Panc1 (cell line): ENCODE results near the gene HKDC1. TPM values are rescaled to one million over a fixed set of nuclear protein-coding genes. Genes with fewer than 3 reads are reported as not detected.

Experiments
- ATAC-seq: fragments of 200-7000 bp; cut with Tn5 transposase; 2 replicates; pipeline ENCODE4 v1.9.1; 2020; ENCODE audit warnings: mild to moderate bottlenecking, moderate library complexity
- BruUV-seq: library from RNA; stranded (reverse); fragments of 400-500 nt; replicated peaks from 2 replicates; lab custom pipeline; 2021; lab: Mats Ljungman, UMichigan
- CTCF ChIA-PET: fragments of 300-600 bp; sonication (Branson Sonifier 250); formaldehyde crosslinking; loops from one replicate; lab custom pipeline; 2022; ENCODE audit warnings: antibody characterized with exemption; lab: Charles Lee
- POLR2A ChIA-PET: fragments of 300-600 bp; sonication (Branson Sonifier 250); formaldehyde crosslinking; loops from one replicate; lab custom pipeline; 2022; ENCODE audit warnings: antibody characterized with exemption; lab: Charles Lee
- DNase-seq: peaks from one replicate; pipeline ENCODE4 v3.0.0-alpha.2; 2010; ENCODE audit warnings: low read depth, low spot score
- H3K27ac ChIP-seq: 2 replicates; pipeline ENCODE4 v1.5.1; 2011; ENCODE audit warnings: mild to moderate bottlenecking, low read length, inconsistent platforms
- H3K27me3 ChIP-seq: fragments of 200-500 bp; sonication (Bioruptor generic); 2 replicates; pipeline ENCODE4 v1.6.0; 2014; ENCODE audit warnings: low read length, inconsistent platforms; ENCODE audit not compliant: control insufficient read depth, insufficient read depth
- H3K36me3 ChIP-seq: fragments of 200-500 bp; sonication (Bioruptor generic); 2 replicates; pipeline ENCODE4 v1.5.1; 2014; ENCODE audit warnings: inconsistent platforms, mild to moderate bottlenecking, low read length, moderate library complexity; ENCODE audit not compliant: control insufficient read depth, insufficient read depth
- H3K4me1 ChIP-seq: 2 replicates; pipeline ENCODE4 v1.5.1; 2011; ENCODE audit warnings: inconsistent platforms, mild to moderate bottlenecking, low read length, moderate library complexity; ENCODE audit not compliant: control insufficient read depth, insufficient read depth
- H3K4me3 ChIP-seq, 2 experiments: 2 replicates each; pipeline ENCODE4 v1.5.1; 2011 to 2012; ENCODE audit warnings: low read depth in 2 of 2, low read length in 2 of 2, mild to moderate bottlenecking in 2 of 2, inconsistent platforms in 1 of 2, moderate library complexity in 1 of 2
- H3K9me3 ChIP-seq: fragments of 200-500 bp; sonication (Bioruptor generic); 2 replicates; pipeline ENCODE4 v1.5.1; 2014; ENCODE audit warnings: low read depth, mild to moderate bottlenecking, inconsistent platforms, low read length, moderate library complexity; ENCODE audit not compliant: control insufficient read depth, insufficient read depth
- CTCF ChIP-seq: fragments of 450-650 bp; IDR thresholded peaks from 2 replicates; pipeline ENCODE4 v1.5.1; 2017; ENCODE audit warnings: mild to moderate bottlenecking
- POLR2AphosphoS5 ChIP-seq: IDR thresholded peaks from 2 replicates; pipeline ENCODE4 v1.6.1; 2012; ENCODE audit warnings: mild to moderate bottlenecking, low read depth, low read length, moderate library complexity
- SIN3A ChIP-seq: IDR thresholded peaks from 2 replicates; pipeline ENCODE4 v1.6.1; 2012; ENCODE audit warnings: low read depth, mild to moderate bottlenecking, low read length, moderate library complexity, borderline replicate concordance; ENCODE audit not compliant: insufficient read depth
- TCF7L2 ChIP-seq: IDR thresholded peaks from 2 replicates; pipeline ENCODE4 v1.6.1; 2011; ENCODE audit warnings: mild to moderate bottlenecking, low read depth, low read length, inconsistent platforms
- in situ Hi-C: cut with HindIII; loops from 2 replicates; pipeline ENCODE4 v1.10.0; 2016; ENCODE audit warnings: low sequenced_read_pairs, low pct_unique_long_range_greater_than_20kb
- intact Hi-C: fragments of 100-400 bp; cut with micrococcal nuclease; formaldehyde crosslinking; loops from one replicate; pipeline ENCODE4 v1.10.0; 2022; ENCODE audit not compliant: unreplicated experiment
- total RNA-seq: library from RNA; stranded (reverse); gene quantifications from one replicate; pipeline ENCODE4 v1.2.1, GENCODE V29; 2021; ENCODE audit not compliant: unreplicated experiment
- TF ChIP-seq, protein P1 (sequence below), 2 experiments: IDR thresholded peaks; 2 replicates each; pipeline ENCODE4 v1.6.1; 2011 to 2012; ENCODE audit warnings: low read depth in 2 of 2, control low read depth in 1 of 2, low read length in 1 of 2, mild to moderate bottlenecking in 1 of 2, moderate library complexity in 1 of 2; ENCODE audit not compliant: insufficient read depth in 1 of 2

Gene HKDC1
- total RNA-seq, 1 experiment from 2014 or later = 1.1 TPM

DNA sequence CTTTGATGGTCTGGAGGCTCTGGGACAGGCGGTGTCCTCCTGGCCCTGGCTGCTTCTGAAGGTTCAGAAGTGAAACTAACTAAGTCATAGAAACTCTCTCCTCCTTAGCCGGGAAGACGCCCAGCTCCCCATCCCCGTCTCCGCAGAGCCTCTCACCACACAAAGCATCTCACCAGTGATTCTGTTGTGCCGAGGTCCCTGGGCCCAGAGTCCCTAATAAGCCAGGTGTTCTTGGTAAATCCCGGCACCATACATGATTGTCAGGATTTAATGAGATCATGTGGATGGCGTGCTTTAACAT lies 9.4 kb downstream of the HKDC1 start:
- in situ Hi-C loops (no loop called here), intact Hi-C loops (no loop called here)
- DNase-seq (no peak), ATAC-seq (no peak)
- no peaks in the 10 kb centered on the region for H3K27me3 ChIP-seq
- POLR2A ChIA-PET = no interaction called here
- TF ChIP-seq, protein P1, sequence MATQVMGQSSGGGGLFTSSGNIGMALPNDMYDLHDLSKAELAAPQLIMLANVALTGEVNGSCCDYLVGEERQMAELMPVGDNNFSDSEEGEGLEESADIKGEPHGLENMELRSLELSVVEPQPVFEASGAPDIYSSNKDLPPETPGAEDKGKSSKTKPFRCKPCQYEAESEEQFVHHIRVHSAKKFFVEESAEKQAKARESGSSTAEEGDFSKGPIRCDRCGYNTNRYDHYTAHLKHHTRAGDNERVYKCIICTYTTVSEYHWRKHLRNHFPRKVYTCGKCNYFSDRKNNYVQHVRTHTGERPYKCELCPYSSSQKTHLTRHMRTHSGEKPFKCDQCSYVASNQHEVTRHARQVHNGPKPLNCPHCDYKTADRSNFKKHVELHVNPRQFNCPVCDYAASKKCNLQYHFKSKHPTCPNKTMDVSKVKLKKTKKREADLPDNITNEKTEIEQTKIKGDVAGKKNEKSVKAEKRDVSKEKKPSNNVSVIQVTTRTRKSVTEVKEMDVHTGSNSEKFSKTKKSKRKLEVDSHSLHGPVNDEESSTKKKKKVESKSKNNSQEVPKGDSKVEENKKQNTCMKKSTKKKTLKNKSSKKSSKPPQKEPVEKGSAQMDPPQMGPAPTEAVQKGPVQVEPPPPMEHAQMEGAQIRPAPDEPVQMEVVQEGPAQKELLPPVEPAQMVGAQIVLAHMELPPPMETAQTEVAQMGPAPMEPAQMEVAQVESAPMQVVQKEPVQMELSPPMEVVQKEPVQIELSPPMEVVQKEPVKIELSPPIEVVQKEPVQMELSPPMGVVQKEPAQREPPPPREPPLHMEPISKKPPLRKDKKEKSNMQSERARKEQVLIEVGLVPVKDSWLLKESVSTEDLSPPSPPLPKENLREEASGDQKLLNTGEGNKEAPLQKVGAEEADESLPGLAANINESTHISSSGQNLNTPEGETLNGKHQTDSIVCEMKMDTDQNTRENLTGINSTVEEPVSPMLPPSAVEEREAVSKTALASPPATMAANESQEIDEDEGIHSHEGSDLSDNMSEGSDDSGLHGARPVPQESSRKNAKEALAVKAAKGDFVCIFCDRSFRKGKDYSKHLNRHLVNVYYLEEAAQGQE (IDR thresholded peaks at IDR 0.05; ENCODE audit: insufficient read depth in 1 of 2, low read depth in 2 of 2, low read length in 1 of 2) = no peak
- no peak for TF ChIP-seq SIN3A
- no peak for TF ChIP-seq POLR2AphosphoS5
- TF ChIP-seq CTCF = no peak
- TF ChIP-seq TCF7L2 = no peak
- no peak overlapping the region for H3K4me3 ChIP-seq
- no peaks in the 10 kb centered on the region for H3K36me3 ChIP-seq
- 0 out of 2 replicates have a peak, but pooled peaks cover 5% of the 10 kb centered on the region for H3K4me1 ChIP-seq
- H3K9me3 ChIP-seq = no peaks in the 10 kb centered on the region
- BruUV-seq = no TSS peak
- CTCF ChIA-PET = no interaction called here
- no peak overlapping the region for H3K27ac ChIP-seq

DNA sequence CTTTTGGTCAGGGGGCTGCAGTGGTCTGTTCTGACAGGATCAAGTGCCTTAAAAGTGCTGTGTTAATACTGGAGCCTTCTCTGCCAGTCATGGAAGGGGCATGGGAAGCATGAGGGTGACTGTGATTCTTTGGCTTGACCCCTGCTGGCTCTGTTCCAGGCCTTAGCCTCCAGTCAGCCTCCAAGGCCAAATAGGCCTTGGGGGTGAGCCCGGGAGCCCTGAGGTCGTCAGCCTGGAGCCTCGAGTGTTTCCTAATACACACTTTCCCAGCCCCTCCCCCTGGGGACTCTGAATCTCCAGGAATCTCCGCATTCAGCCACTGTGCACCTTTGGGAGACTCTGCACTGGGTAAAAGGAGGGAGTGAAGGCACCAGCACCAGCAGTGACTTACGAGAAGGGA lies 10.0 kb downstream of the HKDC1 start:
- ATAC-seq = no peak
- Histone ChIP-seq H3K9me3 (no peaks in the 10 kb centered on the region), H3K36me3 (no peaks in the 10 kb centered on the region), H3K27me3 (no peaks in the 10 kb centered on the region), H3K4me3 (no peak overlapping the region), H3K4me1 (0 out of 2 replicates have a peak, but pooled peaks cover 5% of the 10 kb centered on the region), H3K27ac (no peak overlapping the region)
- BruUV-seq = no TSS peak
- DNase-seq = no peak
- in situ Hi-C loops (no loop called here), intact Hi-C loops (loop anchor here (10.0 kb wide), 1 partner anchor 405 kb away; the partner anchor contains the start of gene FAM241B)
- ChIA-PET POLR2A (no interaction called here), CTCF (no interaction called here)
- TF ChIP-seq SIN3A (no peak), CTCF (no peak), POLR2AphosphoS5 (no peak), TCF7L2 (no peak)
